ENCODE measurements around the gene SUSD4.

- TF ChIP-seq CTCF (IDR thresholded peaks at IDR 0.05): no peak
- TF ChIP-seq SREBF2 (IDR thresholded peaks at IDR 0.05): no peak
- no peak for TF ChIP-seq JUN (IDR thresholded peaks at IDR 0.05)
- no peak for TF ChIP-seq RFX5 (IDR thresholded peaks at IDR 0.05)
- TF ChIP-seq POLR2AphosphoS2 (conservative IDR thresholded peaks at IDR 0.05; ENCODE audit: low read length): no peak
- TF ChIP-seq RARB (CRISPR knock-in tag; IDR thresholded peaks at IDR 0.05): no peak
- TF ChIP-seq RAD21 (conservative IDR thresholded peaks at IDR 0.05 in 1 of 2, IDR thresholded peaks at IDR 0.05 in 1 of 2): no peak
- TF ChIP-seq, protein P1, sequence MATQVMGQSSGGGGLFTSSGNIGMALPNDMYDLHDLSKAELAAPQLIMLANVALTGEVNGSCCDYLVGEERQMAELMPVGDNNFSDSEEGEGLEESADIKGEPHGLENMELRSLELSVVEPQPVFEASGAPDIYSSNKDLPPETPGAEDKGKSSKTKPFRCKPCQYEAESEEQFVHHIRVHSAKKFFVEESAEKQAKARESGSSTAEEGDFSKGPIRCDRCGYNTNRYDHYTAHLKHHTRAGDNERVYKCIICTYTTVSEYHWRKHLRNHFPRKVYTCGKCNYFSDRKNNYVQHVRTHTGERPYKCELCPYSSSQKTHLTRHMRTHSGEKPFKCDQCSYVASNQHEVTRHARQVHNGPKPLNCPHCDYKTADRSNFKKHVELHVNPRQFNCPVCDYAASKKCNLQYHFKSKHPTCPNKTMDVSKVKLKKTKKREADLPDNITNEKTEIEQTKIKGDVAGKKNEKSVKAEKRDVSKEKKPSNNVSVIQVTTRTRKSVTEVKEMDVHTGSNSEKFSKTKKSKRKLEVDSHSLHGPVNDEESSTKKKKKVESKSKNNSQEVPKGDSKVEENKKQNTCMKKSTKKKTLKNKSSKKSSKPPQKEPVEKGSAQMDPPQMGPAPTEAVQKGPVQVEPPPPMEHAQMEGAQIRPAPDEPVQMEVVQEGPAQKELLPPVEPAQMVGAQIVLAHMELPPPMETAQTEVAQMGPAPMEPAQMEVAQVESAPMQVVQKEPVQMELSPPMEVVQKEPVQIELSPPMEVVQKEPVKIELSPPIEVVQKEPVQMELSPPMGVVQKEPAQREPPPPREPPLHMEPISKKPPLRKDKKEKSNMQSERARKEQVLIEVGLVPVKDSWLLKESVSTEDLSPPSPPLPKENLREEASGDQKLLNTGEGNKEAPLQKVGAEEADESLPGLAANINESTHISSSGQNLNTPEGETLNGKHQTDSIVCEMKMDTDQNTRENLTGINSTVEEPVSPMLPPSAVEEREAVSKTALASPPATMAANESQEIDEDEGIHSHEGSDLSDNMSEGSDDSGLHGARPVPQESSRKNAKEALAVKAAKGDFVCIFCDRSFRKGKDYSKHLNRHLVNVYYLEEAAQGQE (IDR thresholded peaks at IDR 0.05): no peak
Measured at GRCh38 chr1:223245983-223246382, 118.0 kb downstream of the SUSD4 start.

Data from A549 (cell line).